Stimulated activated CD8-positive, alpha-beta memory T cell treated with anti-CD3 and anti-CD28 coated beads, Interleukin-4, amount 100 ng/mL, for 1 hour (primary cell): ENCODE measurements around the gene HSBP1L1.
"Not testable (repeated sequence)": the region's sequence is repeated elsewhere in the genome, so short reads cannot be mapped to it uniquely, and the experiment has no call there.

Experiments used
- DNase-seq, 2 donors: peaks; one replicate each; pipeline ENCODE4 v3.0.0-alpha.2; 2020; ENCODE audit warnings: low read depth in 2 of 2, low spot score in 1 of 2

Gene HSBP1L1

DNA sequence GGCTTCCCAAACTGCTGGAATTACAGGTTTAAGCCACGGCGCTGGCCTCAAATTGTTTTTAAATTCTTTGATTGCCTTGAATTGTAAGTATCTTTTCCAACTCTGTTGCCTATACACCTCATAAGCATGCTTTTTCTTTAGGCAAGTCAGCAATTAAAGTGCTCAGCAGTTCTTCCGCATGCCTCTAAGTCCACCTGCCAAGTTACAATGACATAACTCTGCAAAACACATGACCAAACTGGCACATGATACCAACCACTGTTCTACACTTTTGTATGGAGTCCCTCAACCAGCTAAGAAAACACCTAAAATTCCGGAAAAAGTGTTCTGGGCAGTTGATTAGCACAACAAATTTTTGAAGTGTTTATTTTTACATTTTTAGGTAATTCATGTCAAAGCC, 18.8 kb downstream of the HSBP1L1 start:
- no peak for DNase-seq

DNA sequence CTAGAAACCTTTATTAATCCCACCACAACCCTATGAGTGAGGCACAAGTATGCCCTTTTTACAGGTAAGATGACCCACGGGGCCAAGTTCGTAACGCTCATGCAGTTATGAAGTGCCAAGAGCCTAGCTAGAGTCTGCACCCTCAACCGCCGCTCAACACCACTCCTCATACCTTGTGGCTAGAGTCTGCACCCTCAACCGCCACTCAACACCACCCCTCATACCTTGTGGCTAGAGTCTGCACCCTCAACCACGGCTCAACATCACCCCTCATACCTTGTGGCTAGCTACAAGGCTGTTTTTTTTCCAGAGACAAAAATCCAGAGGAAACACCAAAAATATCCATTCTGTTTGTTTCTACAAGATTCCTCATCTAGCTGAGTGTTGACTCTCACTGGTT, 19.4 kb downstream of the HSBP1L1 start:
- DNase-seq = no peak

DNA sequence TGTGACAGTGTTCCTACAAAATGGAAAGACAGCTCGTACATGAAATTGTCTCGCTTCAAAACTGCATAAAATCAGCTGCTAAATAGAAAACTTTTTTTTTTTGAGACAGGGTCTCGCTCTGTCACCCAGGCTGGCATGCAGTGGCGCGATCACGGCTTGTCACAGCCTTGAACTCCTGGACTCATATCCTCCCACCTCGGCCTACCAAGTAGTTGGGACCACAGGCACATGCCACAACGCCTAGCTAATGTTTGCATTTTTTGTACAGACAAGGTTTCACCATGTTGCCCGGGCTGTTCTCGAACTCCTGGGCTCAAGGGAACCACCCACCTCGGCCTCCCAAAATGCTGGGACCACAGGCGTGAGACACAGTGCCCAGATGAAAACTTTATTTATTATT, 20.7 kb downstream of the HSBP1L1 start:
- DNase-seq = no peak

DNA sequence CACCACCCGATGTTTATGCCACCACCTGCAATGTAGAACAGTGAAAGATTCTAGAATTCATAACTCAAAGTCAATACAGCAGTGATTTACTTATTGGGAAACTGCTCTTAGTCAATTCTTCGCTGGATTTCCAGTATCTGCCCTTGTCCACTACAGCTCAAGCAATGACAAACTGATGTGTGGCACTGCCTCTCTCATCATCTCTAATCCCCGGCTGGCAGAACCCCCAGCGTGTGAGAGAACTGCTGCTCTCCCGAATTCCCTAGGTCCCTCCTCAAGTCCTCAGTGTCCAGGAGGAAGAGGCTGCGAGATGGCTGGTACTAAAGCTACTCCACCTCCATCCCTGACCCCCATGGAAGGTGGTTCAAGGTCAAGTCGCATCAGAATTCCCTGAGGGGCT, 22.3 kb downstream of the HSBP1L1 start:
- no peak for DNase-seq

DNA sequence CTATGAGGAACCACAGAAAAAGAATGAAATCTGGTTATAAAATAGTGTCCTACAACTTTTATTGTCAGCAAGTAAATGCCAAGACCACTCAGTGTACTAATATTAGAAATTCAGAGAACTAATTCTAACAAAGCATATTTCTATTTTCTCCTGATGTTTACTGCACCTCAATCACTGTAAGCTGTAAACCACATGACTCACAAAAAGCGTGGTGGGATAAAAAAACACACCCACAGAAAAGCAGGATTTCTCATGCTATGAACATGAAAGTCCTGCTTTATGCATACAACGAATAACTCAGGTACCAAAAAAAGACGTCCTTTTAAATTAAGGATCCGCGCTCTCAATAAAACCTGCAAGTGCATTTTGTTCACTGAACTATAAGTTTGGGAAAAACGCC, 23.1 kb downstream of the HSBP1L1 start:
- no peak for DNase-seq

DNA sequence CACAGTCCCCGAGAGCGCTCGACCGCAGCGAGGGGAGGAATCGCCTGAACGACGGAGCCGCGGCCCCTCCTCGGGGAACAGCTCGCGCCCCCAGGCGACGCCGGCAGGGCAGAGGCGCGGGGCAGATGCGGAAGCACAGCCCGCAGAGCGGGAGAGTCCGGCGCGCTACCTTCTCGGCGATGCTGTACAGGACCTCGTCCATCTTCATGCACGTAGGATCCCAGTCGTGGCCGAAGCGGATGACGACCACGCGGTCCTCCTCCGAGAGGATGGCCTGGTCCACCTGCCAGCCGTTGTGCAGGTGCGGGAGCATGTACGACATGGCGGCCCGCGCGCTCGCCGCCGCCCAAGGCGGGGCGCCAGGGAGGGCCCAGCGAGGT, 23.6 kb downstream of the HSBP1L1 start:
- DNase-seq = peak; percentile 15 to 33

DNA sequence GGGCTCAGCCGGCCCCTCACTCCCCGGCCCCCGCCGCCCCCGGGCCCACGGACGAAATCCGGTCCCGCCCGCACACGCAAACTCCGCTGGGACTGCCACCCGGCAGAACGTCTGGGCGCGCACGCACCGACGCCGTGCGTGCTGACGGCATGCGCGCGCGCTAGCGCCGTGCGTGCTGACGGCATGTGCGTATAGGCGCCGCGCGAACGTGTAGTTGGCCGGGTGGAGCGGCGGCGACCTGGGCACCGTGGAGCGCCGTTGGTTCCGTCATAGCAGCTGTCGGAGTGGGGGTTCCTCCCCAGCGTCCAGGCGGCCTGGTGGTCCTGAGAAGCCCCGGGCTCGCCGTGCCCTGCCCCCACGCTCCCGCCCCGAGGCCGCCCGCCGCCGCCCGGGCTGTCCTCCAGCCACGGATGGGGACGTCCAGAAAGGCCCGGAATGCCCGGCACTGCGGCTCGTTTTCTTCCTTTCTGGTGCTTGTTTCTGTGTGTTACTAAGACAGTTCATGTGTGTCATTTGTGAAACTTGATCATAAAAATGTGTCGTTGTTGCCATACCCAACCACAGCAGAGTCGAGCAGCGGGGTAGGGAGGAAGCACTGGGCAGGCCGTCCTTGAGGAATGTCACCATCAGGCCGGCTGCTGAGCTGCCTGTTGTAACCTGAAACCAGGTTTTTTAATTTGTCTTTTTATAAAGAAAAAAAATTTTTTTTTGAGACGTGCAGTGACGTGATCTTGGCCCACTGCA, 24.2 kb downstream of the HSBP1L1 start, which contains the start of gene TXNL4A:
TSS of gene TXNL4A (minus strand) at position 113 of the 744 bp plus-strand sequence. CDS start 171 bp downstream, outside the sequence.
- peak; percentile 64 to 67 for DNase-seq

DNA sequence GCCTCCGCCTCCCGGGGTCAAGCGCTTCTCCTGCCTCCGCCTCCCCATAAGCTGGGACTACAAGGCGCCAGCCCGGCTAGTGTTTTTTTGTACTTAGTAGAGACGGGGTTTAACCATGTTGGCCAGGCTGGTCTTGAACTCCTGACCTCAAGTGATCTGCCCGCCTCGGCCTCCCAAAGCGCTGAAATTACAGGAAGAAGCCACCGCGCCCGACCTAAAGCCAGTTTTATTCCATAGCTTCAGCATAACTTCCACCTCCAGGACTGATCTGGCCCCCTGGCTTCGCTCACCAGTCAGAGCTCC, 24.7 kb downstream of the HSBP1L1 start:
- DNase-seq = no peak

DNA sequence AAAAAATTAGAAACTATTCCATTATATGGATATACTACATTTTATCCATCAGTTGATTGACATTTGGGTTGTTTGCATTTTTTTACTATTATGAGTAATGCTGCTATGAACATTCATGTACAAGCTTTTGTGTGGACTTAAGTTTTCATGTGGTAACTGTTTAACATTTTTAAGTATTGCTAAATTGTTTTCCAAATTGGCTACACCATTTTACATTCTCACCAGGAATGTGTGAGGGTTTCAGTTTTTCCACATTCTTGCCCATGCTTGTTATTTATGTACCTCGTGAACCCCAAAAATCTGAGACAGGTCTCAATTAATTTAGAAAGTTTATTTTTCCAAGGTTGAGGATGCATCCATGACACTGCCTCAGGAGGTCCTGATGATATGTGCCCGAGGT, 27.1 kb downstream of the HSBP1L1 start:
- no peak for DNase-seq

DNA sequence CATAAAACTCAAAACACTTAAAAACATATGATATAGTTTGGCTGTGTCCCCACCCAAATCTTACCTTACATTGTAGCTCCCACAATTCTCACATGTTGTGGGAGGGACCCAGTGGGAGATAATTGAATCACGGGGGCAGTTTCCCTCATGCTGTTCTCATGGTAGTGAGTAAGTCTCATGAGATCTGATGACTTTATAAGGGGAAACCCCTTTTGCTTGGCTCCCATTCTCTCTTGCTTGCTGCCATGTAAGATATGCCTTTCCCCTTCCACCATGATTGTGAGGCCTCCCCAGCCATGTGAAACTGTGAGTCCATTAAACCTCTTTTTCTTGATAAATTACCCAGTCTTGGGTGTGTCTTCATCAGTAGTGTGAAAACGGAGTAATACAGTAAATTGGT, 35.3 kb downstream of the HSBP1L1 start:
- not testable (repeated sequence) for DNase-seq

DNA sequence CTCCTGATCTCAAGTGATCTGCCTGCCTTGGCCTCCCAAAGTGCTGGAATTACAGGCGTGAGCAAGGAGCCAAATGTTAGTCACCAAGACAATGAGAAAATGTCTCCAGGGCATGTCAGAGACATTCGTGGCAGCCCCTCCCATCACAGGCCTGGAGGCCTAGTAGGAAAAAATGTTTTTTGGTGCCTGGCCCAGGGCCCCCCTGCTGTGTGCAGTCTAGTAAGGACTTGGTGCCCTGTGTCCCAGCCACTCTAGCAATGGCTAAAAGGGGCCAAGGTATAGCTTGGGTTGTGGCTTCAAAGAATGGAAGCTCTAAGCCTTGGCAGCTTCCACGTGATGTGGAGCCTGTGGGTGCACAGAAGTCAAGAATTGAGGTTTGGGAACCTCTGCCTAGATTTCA, 36.4 kb downstream of the HSBP1L1 start:
- no peak for DNase-seq

DNA sequence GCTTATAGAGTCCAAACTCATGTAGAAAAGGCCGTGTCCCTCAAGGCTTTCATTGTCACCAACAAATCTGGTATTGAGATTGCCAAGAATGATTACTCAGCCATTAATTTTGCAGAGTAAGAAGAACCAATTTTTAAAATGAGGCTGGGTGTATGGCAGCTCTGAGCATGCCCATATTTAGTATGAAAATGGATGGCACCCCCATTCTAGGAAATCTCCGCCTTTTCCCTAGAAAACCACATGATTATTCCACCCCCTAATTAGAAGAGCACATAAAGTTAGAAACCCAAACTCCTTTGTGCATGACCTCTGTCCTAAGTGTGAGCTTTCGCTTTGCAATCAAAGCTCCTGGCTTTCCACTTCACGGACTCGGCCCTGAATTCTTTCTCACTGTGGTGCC, 38.0 kb downstream of the HSBP1L1 start:
- DNase-seq = no peak

DNA sequence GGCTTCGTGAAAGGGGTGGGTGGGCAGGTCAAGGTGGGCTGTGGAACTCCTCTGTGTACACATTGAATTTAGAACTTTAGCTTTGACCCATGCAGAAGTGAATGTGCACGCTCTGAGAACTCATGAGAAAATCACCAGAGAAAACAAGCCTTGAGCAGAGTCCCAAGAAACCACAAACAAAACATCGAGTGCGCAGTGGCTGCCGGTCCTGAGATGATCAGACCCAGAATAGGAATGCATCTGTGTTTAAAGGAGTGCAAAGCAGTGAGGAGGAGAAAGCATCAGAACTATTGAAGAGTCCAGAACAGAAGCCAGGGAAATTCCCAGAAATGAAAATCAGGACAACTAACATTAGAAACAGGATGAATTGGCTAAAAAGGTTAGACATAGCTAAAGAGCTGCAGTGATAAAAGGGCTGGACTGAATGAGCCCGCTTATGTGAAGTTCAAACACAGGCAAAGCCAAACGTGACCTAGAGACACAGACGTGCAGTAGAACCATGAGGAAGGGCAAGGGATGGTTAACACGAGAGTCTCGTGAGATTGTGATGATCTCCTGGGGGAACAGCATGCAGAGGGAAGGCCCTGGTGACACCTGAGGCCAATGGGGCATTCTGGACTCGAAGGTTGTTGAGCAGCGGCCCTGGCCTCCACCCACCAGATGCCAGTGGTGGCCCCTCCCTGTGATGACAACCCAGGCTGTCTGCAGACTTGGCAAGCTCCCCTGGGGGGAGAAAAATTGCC, 40.3 kb downstream of the HSBP1L1 start:
- no peak for DNase-seq

DNA sequence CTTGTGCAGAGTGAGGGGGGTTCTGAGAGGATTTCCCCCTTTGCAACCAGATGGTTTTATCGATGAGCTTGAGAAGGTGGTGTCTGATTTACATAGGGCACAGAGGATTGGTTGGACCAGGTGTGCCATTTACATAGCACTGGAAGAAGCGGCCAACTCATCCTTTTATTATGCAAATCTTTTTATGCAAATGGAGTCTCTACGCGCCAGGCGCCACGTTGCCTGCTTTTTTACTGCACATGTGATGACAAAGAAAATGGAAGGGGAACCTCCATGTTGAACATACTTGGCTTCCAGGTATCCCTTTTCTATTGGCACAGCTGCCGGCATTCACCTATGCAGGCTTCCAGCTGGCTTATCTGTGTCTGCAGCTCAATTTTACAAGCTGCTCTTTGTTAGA, 42.3 kb downstream of the HSBP1L1 start:
- DNase-seq = no peak

DNA sequence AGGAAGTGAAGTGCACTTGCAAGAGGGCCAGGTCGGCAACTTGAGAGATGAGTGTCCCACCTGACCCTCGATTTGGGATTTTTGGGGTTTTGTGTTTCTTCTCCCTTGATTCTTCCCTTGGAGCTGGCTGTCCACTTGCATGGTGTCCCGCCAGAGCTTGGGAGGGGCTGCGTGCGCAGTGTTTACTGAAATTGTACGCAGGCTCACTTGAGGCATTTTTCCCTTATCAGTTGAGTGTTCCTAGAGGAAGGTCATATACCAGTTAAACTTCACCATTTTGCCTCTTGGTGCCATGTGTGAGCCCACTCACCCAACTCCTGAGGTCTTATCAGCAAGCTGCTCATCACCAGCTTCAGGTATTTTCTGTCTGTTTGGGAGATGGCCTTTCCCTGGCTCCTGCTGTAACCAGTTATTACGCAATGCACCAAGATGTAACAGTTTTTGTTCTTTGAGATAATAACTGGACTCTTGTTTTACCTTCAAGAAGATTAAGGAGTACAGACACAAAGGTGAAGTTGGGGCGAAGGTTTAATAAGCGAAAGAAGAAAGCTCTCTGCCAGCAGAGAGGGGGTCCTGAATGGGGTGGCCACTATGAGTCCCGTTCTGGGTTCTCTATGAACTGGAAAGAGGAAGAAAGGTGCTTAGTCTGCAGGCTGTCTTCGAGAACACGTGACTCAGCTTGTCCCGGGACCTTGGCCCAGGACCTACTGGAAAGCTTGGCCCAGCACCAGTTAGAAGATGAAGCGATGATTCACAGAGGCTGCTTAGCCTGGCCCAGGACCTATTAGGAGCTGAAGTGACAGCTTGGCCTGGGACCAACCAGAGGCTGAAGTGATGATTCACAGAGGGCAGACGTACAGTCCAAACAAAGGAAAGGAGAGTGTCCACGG, 45.5 kb downstream of the HSBP1L1 start:
- DNase-seq = no peak

DNA sequence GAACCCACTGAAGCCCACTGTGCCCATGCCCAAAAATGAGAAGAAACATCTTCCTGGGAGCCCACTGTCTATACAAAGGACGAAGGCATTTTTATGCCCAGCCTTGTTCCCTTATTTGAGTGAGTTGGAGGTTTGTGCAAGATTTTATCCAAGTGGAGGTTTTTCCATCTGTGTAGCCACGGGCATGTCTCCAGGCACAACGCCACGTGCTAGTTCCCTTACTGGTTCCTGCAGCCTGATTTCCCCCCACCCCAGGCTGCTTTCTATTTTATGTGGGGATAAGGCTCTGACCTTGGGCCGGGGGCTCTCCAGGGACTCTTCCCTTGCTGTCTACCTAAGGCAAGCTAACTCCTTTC, 46.1 kb downstream of the HSBP1L1 start:
- DNase-seq = no peak

DNA sequence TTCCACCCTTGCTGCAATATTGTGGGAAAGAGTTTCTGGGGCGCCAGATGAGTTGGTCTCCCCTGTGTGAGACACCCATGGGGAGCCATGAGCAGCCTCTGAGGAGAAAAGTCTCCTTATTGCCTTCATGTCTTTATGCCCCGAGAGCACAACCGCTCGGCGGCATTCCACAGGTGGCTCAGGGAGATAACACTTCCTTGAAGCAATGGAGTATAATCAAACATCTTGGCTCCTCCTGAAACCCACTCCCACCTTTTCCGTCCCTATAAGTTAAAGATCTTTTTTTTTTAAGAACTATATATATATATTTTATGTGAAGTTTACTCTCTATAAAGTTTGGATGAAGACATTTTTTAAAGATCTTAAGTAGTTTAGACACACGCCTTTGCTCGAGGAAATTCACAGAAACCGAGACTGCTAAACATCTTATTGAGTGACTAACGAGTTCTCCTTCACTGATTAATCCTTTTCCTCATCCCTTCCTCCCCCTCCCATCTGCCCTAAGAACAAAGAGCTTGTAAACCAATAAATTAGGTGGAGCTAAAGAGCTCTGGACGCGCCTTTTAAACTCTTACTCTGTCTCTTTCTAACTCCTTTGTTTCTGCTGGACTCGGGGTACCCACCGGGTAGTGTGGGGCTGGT, 47.2 kb downstream of the HSBP1L1 start:
- DNase-seq = not testable (repeated sequence)

DNA sequence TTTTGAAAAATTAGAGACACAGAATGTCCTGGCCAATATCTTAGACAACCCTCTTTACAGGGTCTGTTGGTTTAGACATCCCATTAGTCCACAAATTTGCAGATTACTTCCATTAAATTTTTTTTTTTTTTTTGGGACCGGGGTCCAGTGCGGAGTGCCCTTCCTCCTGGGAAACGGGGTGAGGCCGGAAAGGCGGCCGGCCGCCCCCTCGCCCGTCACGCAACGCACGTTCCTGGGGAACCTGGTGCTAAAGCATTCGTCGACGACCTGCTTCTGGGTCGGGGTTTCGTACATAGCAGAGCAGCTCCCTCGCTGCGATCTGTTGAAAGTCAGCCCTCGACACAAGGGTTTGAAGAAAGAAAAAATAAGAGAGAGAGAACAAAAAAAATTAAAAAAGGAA, 48.3 kb downstream of the HSBP1L1 start:
- DNase-seq = no peak
